ENCODE results near the gene BMPR1A.

The BMPR1A gene

GRCh38 chr10:86747796-86748581 is 8.4 kb upstream of the BMPR1A start:
- Histone ChIP-seq H3K79me2 (ENCODE audit: control insufficient read depth, low read length) (no peaks in the 10 kb centered on the region), H3K4me1 (ENCODE audit: control insufficient read depth, low read length) (peaks cover 11% of the 10 kb centered on the region), H3K36me3 (ENCODE audit: control insufficient read depth, low read length) (no peaks in the 10 kb centered on the region), H3K4me2 (ENCODE audit: low read length) (0 out of 2 replicates have a peak overlapping the region, but pooled peaks have one; percentile 8), H3K9me2 (replicated peaks; ENCODE audit: control insufficient read depth, low read length) (no peaks in the 10 kb centered on the region), H3K27me3 (ENCODE audit: control insufficient read depth, low read length) (peaks cover 32% of the 10 kb centered on the region), H4K20me1 (ENCODE audit: control insufficient read depth, insufficient read depth, low read depth, low read length) (peaks cover 3% of the 10 kb centered on the region; the same call in 1 of the 2 replicates), H3K9me3 (ENCODE audit: control insufficient read depth, insufficient read depth, low read length) (no peaks in the 10 kb centered on the region), H3F3A (ENCODE audit: control insufficient read depth, insufficient read depth) (no peaks in the 10 kb centered on the region), H3K27ac (ENCODE audit: low read depth, low read length) (no peak overlapping the region), H3K4me3 (ENCODE audit: low read length) (no peak overlapping the region)
- no peak for TF ChIP-seq EZH2phosphoT487 (IDR thresholded peaks at IDR 0.05; ENCODE audit: borderline replicate concordance, low read length)
- TF ChIP-seq, protein P1, sequence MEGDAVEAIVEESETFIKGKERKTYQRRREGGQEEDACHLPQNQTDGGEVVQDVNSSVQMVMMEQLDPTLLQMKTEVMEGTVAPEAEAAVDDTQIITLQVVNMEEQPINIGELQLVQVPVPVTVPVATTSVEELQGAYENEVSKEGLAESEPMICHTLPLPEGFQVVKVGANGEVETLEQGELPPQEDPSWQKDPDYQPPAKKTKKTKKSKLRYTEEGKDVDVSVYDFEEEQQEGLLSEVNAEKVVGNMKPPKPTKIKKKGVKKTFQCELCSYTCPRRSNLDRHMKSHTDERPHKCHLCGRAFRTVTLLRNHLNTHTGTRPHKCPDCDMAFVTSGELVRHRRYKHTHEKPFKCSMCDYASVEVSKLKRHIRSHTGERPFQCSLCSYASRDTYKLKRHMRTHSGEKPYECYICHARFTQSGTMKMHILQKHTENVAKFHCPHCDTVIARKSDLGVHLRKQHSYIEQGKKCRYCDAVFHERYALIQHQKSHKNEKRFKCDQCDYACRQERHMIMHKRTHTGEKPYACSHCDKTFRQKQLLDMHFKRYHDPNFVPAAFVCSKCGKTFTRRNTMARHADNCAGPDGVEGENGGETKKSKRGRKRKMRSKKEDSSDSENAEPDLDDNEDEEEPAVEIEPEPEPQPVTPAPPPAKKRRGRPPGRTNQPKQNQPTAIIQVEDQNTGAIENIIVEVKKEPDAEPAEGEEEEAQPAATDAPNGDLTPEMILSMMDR (IDR thresholded peaks at IDR 0.05; ENCODE audit: low read depth, low read length, poor library complexity, severe bottlenecking) = no peak

DNA sequence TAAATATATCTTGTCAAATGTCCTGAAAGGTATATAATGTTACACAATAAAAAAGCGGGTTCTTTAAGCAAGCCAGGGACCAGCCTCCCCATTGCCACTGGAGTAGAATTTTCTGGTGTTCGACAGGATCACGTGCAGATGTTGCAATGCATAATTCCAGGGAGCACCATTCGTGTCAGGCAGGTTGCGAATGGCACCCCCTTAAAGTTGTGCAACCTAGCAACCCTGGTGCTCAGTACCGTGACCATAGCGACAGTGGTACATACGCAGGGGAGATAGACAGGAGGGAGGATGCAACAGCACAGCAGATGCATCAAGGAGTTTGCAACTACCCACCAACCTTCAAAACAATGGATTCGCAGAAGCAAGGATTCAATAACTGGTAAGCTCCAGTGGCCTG is 6.6 kb upstream of the BMPR1A start:
- no peak for TF ChIP-seq EZH2phosphoT487 (IDR thresholded peaks at IDR 0.05; ENCODE audit: borderline replicate concordance, low read length)
- TF ChIP-seq, protein P1 (IDR thresholded peaks at IDR 0.05; ENCODE audit: low read depth, low read length, poor library complexity, severe bottlenecking) = no peak
- Histone ChIP-seq H3K27ac (ENCODE audit: low read depth, low read length) (no peak overlapping the region), H3K9me3 (ENCODE audit: control insufficient read depth, insufficient read depth, low read length) (no peaks in the 10 kb centered on the region), H3K4me2 (ENCODE audit: low read length) (no peak overlapping the region), H3F3A (ENCODE audit: control insufficient read depth, insufficient read depth) (no peaks in the 10 kb centered on the region), H3K79me2 (ENCODE audit: control insufficient read depth, low read length) (no peaks in the 10 kb centered on the region), H4K20me1 (ENCODE audit: control insufficient read depth, insufficient read depth, low read depth, low read length) (0 out of 2 replicates have a peak, but pooled peaks cover 3% of the 10 kb centered on the region), H3K4me3 (ENCODE audit: low read length) (no peak overlapping the region), H3K36me3 (ENCODE audit: control insufficient read depth, low read length) (no peaks in the 10 kb centered on the region), H3K27me3 (ENCODE audit: control insufficient read depth, low read length) (peaks cover 34% of the 10 kb centered on the region), H3K4me1 (ENCODE audit: control insufficient read depth, low read length) (peaks cover 11% of the 10 kb centered on the region), H3K9me2 (replicated peaks; ENCODE audit: control insufficient read depth, low read length) (no peaks in the 10 kb centered on the region)

- H3K4me1 ChIP-seq (ENCODE audit: control insufficient read depth, low read length) = peaks cover 11% of the 10 kb centered on the region
- H3K79me2 ChIP-seq (ENCODE audit: control insufficient read depth, low read length) = no peaks in the 10 kb centered on the region
- TF ChIP-seq, protein P1 (IDR thresholded peaks at IDR 0.05; ENCODE audit: low read depth, low read length, poor library complexity, severe bottlenecking) = no peak
- TF ChIP-seq EZH2phosphoT487 (IDR thresholded peaks at IDR 0.05; ENCODE audit: borderline replicate concordance, low read length) = no peak
- no peaks in the 10 kb centered on the region for H3K9me3 ChIP-seq (ENCODE audit: control insufficient read depth, insufficient read depth, low read length)
- 0 out of 2 replicates have a peak, but pooled peaks cover 3% of the 10 kb centered on the region for H4K20me1 ChIP-seq (ENCODE audit: control insufficient read depth, insufficient read depth, low read depth, low read length)
- H3F3A ChIP-seq (ENCODE audit: control insufficient read depth, insufficient read depth) = no peaks in the 10 kb centered on the region
- H3K36me3 ChIP-seq (ENCODE audit: control insufficient read depth, low read length) = no peaks in the 10 kb centered on the region
- H3K27me3 ChIP-seq (ENCODE audit: control insufficient read depth, low read length) = peaks cover 45% of the 10 kb centered on the region
- H3K27ac ChIP-seq (ENCODE audit: low read depth, low read length) = no peak overlapping the region
- no peaks in the 10 kb centered on the region for H3K9me2 ChIP-seq (replicated peaks; ENCODE audit: control insufficient read depth, low read length)
- no peak overlapping the region for H3K4me3 ChIP-seq (ENCODE audit: low read length)
- no peak overlapping the region for H3K4me2 ChIP-seq (ENCODE audit: low read length)
Measured at GRCh38 chr10:86751477-86751876, 4.9 kb upstream of the BMPR1A start.

Data from DOHH2 (cell line).